Upper lobe of left lung (tissue), 4 donors: ENCODE results near the gene KIRREL3.

ENCODE experiments used
- POLR2AphosphoS5 ChIP-seq, 2 donors: sonication (generic); formaldehyde crosslinking; IDR thresholded peaks; one replicate each; pipeline ENCODE4 v1.5.1; 2017; ENCODE audit warnings: antibody characterized with exemption in 2 of 2
- TF ChIP-seq, protein P1 (sequence below), 6 experiments: fragments of 450-650 bp in 4 of 6; fragments of 200-600 bp in 2 of 6; sonication (generic) in 2 of 6; IDR thresholded peaks; one replicate each; pipeline ENCODE4 v1.5.1; 2016 to 2019; ENCODE audit warnings: antibody characterized with exemption in 6 of 6

DNA sequence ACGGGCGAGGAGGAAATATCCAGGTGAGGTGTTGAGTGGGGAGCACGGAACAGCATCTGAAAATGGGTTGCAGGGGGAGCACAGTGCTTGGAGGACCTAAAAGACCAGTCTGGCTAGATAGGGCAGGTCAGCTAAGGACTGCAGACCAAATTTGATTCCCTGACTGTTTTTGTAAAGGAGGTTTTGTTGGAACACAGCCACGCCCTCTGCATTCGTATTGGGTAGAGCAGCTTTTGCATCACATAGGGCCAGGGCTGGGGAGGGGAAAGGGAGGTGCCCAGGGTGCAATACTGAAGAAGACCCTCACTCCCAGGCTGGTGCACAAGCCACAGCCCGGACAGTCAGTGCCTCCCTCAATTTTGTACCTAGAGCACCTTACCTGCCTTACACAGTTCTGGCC is 286.8 kb downstream of the KIRREL3 start:
- no peak for TF ChIP-seq POLR2AphosphoS5 (IDR thresholded peaks at IDR 0.05)
- TF ChIP-seq, protein P1, sequence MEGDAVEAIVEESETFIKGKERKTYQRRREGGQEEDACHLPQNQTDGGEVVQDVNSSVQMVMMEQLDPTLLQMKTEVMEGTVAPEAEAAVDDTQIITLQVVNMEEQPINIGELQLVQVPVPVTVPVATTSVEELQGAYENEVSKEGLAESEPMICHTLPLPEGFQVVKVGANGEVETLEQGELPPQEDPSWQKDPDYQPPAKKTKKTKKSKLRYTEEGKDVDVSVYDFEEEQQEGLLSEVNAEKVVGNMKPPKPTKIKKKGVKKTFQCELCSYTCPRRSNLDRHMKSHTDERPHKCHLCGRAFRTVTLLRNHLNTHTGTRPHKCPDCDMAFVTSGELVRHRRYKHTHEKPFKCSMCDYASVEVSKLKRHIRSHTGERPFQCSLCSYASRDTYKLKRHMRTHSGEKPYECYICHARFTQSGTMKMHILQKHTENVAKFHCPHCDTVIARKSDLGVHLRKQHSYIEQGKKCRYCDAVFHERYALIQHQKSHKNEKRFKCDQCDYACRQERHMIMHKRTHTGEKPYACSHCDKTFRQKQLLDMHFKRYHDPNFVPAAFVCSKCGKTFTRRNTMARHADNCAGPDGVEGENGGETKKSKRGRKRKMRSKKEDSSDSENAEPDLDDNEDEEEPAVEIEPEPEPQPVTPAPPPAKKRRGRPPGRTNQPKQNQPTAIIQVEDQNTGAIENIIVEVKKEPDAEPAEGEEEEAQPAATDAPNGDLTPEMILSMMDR (IDR thresholded peaks at IDR 0.05) = no peak
